Epithelial cell of esophagus (primary cell): ENCODE data around the gene FARS2.
"Not testable (repeated sequence)": the region's sequence is repeated elsewhere in the genome, so short reads cannot be mapped to it uniquely, and the experiment has no call there.

Experiments
- DNase-seq: peaks from one replicate; pipeline ENCODE4 v3.0.0; 2010; ENCODE audit warnings: low read depth
- H3K4me3 ChIP-seq: 2 replicates; pipeline ENCODE4 v1.5.1; 2011; ENCODE audit warnings: mild to moderate bottlenecking, low read length, control low read depth
- TF ChIP-seq, protein P1 (sequence below): IDR thresholded peaks from 2 replicates; pipeline ENCODE4 v1.5.1; 2011; ENCODE audit warnings: low read depth, mild to moderate bottlenecking, low read length, control low read depth, inconsistent platforms; ENCODE audit not compliant: insufficient read depth; ENCODE audit errors: missing control alignments

Gene FARS2

DNA sequence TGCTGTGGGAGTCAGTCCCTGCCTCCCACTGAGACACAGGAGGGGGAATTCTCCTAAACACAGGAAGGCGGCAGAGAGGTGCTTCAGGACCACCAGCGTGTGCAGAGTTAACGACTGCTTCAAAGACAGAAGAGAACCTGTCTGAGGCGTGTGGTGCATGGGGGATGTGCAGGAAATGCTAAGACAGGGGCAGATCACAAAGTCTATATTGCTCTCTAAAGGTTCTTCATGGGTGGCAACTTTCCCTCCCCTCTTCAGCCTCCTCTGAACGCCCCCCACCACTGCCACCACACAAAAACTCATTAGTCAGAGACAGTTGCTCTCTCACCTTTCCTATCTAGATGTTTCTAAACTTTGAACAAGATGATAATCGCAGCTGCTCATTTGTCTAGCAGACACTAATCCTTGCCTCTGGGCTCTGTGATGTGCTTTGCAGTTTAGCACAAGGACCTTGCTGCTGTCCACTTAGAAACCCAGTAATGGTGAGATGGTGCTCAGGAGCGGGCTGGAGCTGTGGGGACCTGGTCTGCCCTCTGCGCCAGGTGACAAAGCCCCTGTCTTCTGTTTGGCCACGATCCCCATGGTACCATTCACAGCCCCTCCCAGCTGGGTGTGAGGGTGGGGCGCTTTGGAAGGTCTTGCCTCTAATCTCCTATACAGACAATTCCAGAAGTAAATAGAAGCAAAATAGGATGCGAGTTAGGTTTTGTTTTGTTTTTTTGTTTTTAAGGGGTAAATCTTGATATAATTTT is 525.8 kb downstream of the FARS2 start:
- H3K4me3 ChIP-seq: no peak overlapping the region
- TF ChIP-seq, protein P1, sequence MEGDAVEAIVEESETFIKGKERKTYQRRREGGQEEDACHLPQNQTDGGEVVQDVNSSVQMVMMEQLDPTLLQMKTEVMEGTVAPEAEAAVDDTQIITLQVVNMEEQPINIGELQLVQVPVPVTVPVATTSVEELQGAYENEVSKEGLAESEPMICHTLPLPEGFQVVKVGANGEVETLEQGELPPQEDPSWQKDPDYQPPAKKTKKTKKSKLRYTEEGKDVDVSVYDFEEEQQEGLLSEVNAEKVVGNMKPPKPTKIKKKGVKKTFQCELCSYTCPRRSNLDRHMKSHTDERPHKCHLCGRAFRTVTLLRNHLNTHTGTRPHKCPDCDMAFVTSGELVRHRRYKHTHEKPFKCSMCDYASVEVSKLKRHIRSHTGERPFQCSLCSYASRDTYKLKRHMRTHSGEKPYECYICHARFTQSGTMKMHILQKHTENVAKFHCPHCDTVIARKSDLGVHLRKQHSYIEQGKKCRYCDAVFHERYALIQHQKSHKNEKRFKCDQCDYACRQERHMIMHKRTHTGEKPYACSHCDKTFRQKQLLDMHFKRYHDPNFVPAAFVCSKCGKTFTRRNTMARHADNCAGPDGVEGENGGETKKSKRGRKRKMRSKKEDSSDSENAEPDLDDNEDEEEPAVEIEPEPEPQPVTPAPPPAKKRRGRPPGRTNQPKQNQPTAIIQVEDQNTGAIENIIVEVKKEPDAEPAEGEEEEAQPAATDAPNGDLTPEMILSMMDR: no peak
- DNase-seq: no peak

DNA sequence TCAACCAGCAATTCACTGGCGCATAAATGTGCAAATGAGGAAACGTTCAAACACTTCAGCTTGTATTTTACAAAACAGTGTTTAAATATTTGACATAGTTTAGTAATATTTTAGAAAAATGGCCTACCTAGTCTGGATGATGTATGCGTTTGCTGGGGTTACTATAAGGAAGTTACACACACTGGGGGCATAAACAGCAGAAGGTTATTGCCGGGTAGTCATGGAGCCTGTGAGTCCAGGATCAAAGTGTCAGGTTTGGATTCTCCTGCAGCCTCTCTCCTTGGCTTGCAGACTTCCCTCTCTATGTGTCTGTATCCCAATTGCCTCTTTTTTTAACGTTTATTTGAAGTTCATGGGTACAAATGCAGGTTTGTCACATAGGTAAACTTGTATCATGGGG is 528.1 kb downstream of the FARS2 start:
- DNase-seq, H3K4me3 ChIP-seq: not testable (repeated sequence)

DNA sequence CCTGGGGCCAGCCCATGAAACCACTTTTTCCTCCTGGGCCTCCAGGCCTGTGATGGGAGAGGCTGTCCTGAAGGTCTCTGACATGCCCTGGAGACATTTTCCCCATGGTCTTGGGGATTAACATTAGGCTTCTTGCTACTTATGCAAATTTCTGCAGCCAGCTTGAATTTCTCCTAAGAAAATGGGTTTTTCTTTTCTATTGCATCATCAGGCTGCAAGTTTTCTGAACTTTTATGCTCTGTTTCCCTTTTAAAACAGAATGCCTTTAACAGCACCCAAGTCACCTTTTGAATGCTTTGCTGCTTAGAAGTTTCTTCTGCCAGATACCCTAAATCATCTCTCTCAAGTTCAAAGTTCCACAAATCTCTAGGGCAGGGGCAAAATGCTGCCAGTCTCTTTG is 535.2 kb downstream of the FARS2 start:
- not testable (repeated sequence) for H3K4me3 ChIP-seq, DNase-seq

DNA sequence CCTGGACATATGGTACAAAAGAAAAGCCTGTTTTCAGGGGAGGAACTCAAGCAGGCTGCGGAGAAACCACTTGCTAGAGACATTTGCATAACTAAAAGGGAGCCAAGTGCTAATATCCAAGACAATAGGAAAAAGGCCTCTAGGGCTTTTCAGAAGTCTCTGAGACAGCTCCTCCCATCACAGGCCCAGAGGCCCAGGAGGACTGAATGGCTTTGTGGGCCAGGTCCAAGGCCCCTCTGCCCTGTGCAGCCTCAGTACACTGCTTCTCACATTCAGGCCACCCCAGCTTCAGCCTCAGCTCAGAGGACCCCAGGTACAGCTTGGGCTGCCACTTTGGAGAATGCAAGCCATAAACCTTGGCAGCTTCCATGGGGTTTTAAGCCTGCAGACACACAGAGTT is 545.1 kb downstream of the FARS2 start:
- not testable (repeated sequence) for DNase-seq, H3K4me3 ChIP-seq

DNA sequence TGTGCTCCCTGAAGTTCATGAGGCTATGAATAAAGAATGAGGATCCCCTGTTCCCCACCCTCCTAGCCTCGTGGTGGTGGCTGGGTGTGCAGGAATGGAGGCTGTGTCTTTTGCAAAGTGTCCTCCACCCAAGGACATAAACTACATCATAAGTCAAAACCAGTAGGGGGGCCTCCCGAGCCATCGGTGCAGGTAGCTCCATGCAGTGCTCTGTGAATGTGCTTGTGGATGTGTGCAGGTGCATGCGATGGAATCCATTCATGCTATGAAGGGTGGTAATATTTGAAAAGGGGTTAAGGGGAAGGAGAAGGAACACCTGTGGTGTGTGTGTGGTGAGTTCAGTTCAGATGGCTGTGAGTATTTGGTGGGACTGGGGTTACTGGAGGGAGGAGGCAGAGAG is 548.1 kb downstream of the FARS2 start:
- no peak overlapping the region for H3K4me3 ChIP-seq
- TF ChIP-seq, protein P1: no peak
- DNase-seq: no peak

DNA sequence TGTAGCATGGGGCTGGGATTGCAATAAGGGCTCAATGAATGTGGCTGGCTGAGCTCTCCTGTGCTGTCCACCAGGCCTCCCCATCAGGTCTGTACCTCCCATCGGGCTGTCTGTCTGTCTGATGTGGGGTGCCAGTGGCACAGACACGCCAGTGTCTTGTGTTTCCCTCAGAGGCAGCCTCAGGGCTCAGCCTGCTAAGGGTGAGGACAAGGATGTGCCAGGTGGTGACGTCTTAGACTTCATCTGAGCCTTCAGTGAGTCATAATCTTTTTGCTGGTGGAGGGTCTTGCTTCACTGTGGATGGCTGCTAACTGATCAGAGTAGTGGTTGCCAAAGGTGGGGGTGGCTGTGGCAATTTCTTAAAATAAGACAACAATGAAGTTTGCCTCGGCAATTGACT is 550.7 kb downstream of the FARS2 start:
- no peak for DNase-seq
- TF ChIP-seq, protein P1: no peak
- H3K4me3 ChIP-seq: no peak overlapping the region

DNA sequence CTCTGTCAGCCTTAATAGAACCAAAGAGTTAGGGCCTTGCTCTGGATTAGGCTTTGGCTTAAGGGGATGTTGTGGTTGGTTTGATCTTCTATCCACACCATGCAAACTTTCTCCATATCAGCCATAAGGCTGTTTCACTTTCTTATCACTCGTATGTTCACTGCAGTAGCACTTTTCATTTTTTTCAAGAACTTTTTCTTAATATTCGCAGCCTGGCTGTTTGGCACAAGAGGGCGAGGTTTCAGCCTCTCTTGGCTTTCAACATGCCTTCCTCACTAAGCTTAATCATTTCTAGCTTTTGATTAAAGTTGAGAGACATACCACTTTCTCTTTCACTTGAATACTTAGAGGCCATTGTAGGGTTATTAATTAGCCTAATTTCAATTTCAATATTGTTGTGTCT is 552.3 kb downstream of the FARS2 start:
- TF ChIP-seq, protein P1: no peak
- no peak for DNase-seq
- no peak overlapping the region for H3K4me3 ChIP-seq

DNA sequence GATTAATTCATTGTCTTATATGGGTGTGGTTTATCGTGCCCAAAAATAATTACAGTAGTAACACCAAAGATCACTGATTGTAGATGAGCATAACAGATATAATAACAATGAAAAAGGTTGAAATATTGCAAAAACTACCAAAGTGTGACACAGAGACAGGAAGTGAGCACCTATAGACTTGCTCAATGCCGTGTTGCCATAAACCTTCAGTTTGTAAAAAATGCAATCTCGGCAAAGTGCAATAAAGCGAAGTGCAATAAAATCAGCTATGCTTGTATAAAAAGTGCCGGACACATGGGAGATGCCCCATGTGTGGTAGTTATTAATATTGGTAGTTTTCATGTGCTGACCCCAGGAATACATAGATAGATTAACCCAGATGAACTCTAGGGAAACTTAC is 552.8 kb downstream of the FARS2 start:
- TF ChIP-seq, protein P1: no peak
- H3K4me3 ChIP-seq: no peak overlapping the region
- no peak for DNase-seq
